Smooth muscle cell (in vitro differentiated cells): ENCODE measurements around the gene SERPINA12. TPM values are rescaled to one million over a fixed set of nuclear protein-coding genes. Genes with fewer than 3 reads are reported as not detected.

Source experiments
- DNase-seq: peaks from one replicate; lab custom pipeline; 2025; ENCODE audit not compliant: unreplicated experiment; lab: John Stamatoyannopoulos, UW
- H2AFZ ChIP-seq: fragments of 200-600 bp; sonication (generic); 2 replicates; pipeline ENCODE4 v1.6.0; 2016; ENCODE audit warnings: antibody characterized with exemption, low read depth, mild to moderate bottlenecking
- H3F3A ChIP-seq: fragments of 200-600 bp; sonication (generic); 2 replicates; pipeline ENCODE4 v1.6.0; 2017; ENCODE audit warnings: antibody characterized with exemption, low read depth
- H3K27ac ChIP-seq: fragments of 200-600 bp; sonication (generic); 2 replicates; pipeline ENCODE4 v1.5.1; 2016; ENCODE audit warnings: low read depth, mild to moderate bottlenecking
- H3K27me3 ChIP-seq: fragments of 200-600 bp; sonication (generic); 2 replicates; pipeline ENCODE4 v1.6.1; 2016; ENCODE audit warnings: low read depth, mild to moderate bottlenecking
- H3K36me3 ChIP-seq: fragments of 200-600 bp; sonication (generic); 2 replicates; pipeline ENCODE4 v1.5.1; 2016; ENCODE audit warnings: low read depth
- H3K4me1 ChIP-seq: fragments of 200-600 bp; sonication (generic); 2 replicates; pipeline ENCODE4 v1.5.1; 2016; ENCODE audit warnings: low read depth
- H3K4me2 ChIP-seq: fragments of 200-600 bp; sonication (generic); 2 replicates; pipeline ENCODE4 v1.6.0; 2016; ENCODE audit warnings: mild to moderate bottlenecking
- H3K4me3 ChIP-seq: fragments of 200-600 bp; sonication (generic); 2 replicates; pipeline ENCODE4 v1.5.1; 2016; ENCODE audit warnings: mild to moderate bottlenecking
- H3K79me2 ChIP-seq: fragments of 200-600 bp; sonication (generic); 2 replicates; pipeline ENCODE4 v1.6.0; 2016; ENCODE audit warnings: low read depth, mild to moderate bottlenecking
- H3K9ac ChIP-seq: fragments of 200-600 bp; sonication (generic); 2 replicates; pipeline ENCODE4 v1.6.0; 2016; ENCODE audit warnings: low read depth
- H3K9me3 ChIP-seq: fragments of 200-600 bp; sonication (generic); replicated peaks from 2 replicates; pipeline ENCODE4 v1.5.1; 2016; ENCODE audit warnings: low read depth
- H4K20me1 ChIP-seq: fragments of 200-600 bp; sonication (generic); 2 replicates; pipeline ENCODE4 v1.6.0; 2016; ENCODE audit warnings: low read depth
- CTCF ChIP-seq: fragments of 200-600 bp; sonication (generic); IDR thresholded peaks from 2 replicates; pipeline ENCODE4 v1.5.1; 2017; ENCODE audit warnings: borderline replicate concordance, mild to moderate bottlenecking, antibody characterized with exemption; ENCODE audit not compliant: insufficient read depth, poor library complexity, severe bottlenecking
- WGBS: methylation state at CpG from one replicate; pipeline ENCODE4 v1.1.7; 2016; ENCODE audit warnings: low lambda C conversion rate; 5-methylcytosine and 5-hydroxymethylcytosine counted together
- polyA plus RNA-seq: library from polyadenylated mRNA; unstranded; fragments of >200 nt; fragmentation: Nextera tagmentation; extraction: Ambion mirVana; gene quantifications from 2 replicates; pipeline ENCODE4 v1.2.1, GENCODE V29; 2016
- total RNA-seq: library from RNA; depleted of rRNA; stranded (reverse); fragments of >200 nt; gene quantifications from 2 replicates; pipeline ENCODE4 v1.2.3, GENCODE V29; 2014

Gene SERPINA12
- total and polyA plus RNA-seq, 2 experiments from 2014 or later = not detected

GRCh38 chr14:94547726-94548125, 38.5 kb upstream of the SERPINA12 start:
- Histone ChIP-seq H3K4me3 (no peak overlapping the region), H3K36me3 (no peaks in the 10 kb centered on the region), H3K79me2 (no peaks in the 10 kb centered on the region), H4K20me1 (no peaks in the 10 kb centered on the region), H3F3A (no peaks in the 10 kb centered on the region), H3K27me3 (no peaks in the 10 kb centered on the region), H2AFZ (no peak overlapping the region), H3K27ac (no peak overlapping the region), H3K4me2 (no peak overlapping the region), H3K9ac (no peak overlapping the region), H3K9me3 (no peaks in the 10 kb centered on the region), H3K4me1 (peaks cover 4% of the 10 kb centered on the region)
- no peak for TF ChIP-seq CTCF
- no peak for DNase-seq
- WGBS = 76% methylated on average over 4 of the region's 4 CpGs

- no peak for TF ChIP-seq CTCF
- H4K20me1 ChIP-seq = no peaks in the 10 kb centered on the region
- no peaks in the 10 kb centered on the region for H3F3A ChIP-seq
- H3K36me3 ChIP-seq = no peaks in the 10 kb centered on the region
- no peaks in the 10 kb centered on the region for H3K9me3 ChIP-seq
- no peak for DNase-seq
- H3K4me2 ChIP-seq = no peak overlapping the region
- H3K27ac ChIP-seq = no peak overlapping the region
- H2AFZ ChIP-seq = no peak overlapping the region
- peaks cover 4% of the 10 kb centered on the region for H3K4me1 ChIP-seq
- H3K4me3 ChIP-seq = no peak overlapping the region
- H3K79me2 ChIP-seq = no peaks in the 10 kb centered on the region
- 94% methylated on average over 8 of the region's 8 CpGs for WGBS
- no peak overlapping the region for H3K9ac ChIP-seq
- H3K27me3 ChIP-seq = no peaks in the 10 kb centered on the region
Measured at GRCh38 chr14:94547151-94547680, 37.9 kb upstream of the SERPINA12 start.

- H3K27ac ChIP-seq = no peak overlapping the region
- no peak overlapping the region for H3K4me3 ChIP-seq
- WGBS = 79% methylated on average over 15 of the region's 15 CpGs
- no peak for DNase-seq
- no peak overlapping the region for H2AFZ ChIP-seq
- H3K9me3 ChIP-seq = no peaks in the 10 kb centered on the region
- no peak overlapping the region for H3K9ac ChIP-seq
- TF ChIP-seq CTCF = no peak
- no peaks in the 10 kb centered on the region for H3K27me3 ChIP-seq
- no peaks in the 10 kb centered on the region for H4K20me1 ChIP-seq
- no peak overlapping the region for H3K4me2 ChIP-seq
- peaks cover 4% of the 10 kb centered on the region for H3K4me1 ChIP-seq
- no peaks in the 10 kb centered on the region for H3K79me2 ChIP-seq
- no peaks in the 10 kb centered on the region for H3F3A ChIP-seq
- H3K36me3 ChIP-seq = no peaks in the 10 kb centered on the region
Measured at GRCh38 chr14:94545131-94545841, 36.0 kb upstream of the SERPINA12 start.

- DNase-seq = no peak
- no peaks in the 10 kb centered on the region for H3K79me2 ChIP-seq
- H2AFZ ChIP-seq = no peak overlapping the region
- H3F3A ChIP-seq = no peaks in the 10 kb centered on the region
- no peak overlapping the region for H3K4me3 ChIP-seq
- H3K27me3 ChIP-seq = no peaks in the 10 kb centered on the region
- H3K9ac ChIP-seq = no peak overlapping the region
- H3K4me1 ChIP-seq = peaks cover 4% of the 10 kb centered on the region
- H3K36me3 ChIP-seq = no peaks in the 10 kb centered on the region
- WGBS = 77% methylated on average over 7 of the region's 7 CpGs
- no peaks in the 10 kb centered on the region for H4K20me1 ChIP-seq
- TF ChIP-seq CTCF = no peak
- no peak overlapping the region for H3K4me2 ChIP-seq
- no peaks in the 10 kb centered on the region for H3K9me3 ChIP-seq
- H3K27ac ChIP-seq = no peak overlapping the region
Measured at GRCh38 chr14:94544726-94545125, 35.5 kb upstream of the SERPINA12 start.
